Fibroblast of lung (primary cell): ENCODE results near the gene PIK3CD.

Source experiments
- EZH2 ChIP-seq: IDR thresholded peaks from 2 replicates; pipeline ENCODE4 v1.5.1; 2012; ENCODE audit warnings: low read length, control low read depth, mild to moderate bottlenecking; ENCODE audit errors: missing control alignments
- TF ChIP-seq, protein P1 (sequence below), 2 donors: IDR thresholded peaks in 1 of 2; conservative IDR thresholded peaks in 1 of 2; 1 replicate in 1 of 2; 2 replicates in 1 of 2; pipeline ENCODE4 v1.5.1; 2011 to 2012; ENCODE audit warnings: low read length in 2 of 2, control low read depth in 1 of 2, inconsistent platforms in 1 of 2, low read depth in 1 of 2, mild to moderate bottlenecking in 1 of 2

DNA sequence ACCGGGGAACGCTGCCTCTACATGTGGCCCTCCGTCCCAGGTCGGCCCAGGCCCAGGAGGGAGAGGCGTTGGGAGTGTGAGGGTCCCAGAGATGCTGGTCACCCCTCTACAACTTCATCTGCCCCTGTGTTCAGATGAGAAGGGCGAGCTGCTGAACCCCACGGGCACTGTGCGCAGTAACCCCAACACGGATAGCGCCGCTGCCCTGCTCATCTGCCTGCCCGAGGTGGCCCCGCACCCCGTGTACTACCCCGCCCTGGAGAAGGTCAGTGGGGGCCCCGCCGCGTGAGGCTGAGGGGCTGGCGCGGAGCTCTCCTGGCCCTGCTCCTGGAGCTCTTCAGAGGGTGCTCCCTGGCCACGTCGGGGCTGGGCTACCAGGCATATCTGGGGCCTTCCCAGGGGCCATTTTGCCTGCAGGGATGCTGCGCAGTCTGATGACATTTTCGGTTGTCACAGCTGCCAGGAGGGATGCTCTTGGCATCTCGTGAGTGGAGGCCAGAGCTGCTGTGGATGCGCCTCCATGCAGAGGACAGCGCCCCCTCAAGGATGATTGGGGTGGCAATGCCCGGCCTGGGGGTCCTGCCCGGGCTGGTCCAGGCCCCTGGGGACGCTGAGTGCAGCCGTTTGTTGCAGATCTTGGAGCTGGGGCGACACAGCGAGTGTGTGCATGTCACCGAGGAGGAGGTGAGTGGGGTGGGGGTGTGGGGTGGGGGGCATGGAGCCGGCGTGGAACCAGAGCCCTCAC lies 68.6 kb downstream of the PIK3CD start:
- TF ChIP-seq, protein P1, sequence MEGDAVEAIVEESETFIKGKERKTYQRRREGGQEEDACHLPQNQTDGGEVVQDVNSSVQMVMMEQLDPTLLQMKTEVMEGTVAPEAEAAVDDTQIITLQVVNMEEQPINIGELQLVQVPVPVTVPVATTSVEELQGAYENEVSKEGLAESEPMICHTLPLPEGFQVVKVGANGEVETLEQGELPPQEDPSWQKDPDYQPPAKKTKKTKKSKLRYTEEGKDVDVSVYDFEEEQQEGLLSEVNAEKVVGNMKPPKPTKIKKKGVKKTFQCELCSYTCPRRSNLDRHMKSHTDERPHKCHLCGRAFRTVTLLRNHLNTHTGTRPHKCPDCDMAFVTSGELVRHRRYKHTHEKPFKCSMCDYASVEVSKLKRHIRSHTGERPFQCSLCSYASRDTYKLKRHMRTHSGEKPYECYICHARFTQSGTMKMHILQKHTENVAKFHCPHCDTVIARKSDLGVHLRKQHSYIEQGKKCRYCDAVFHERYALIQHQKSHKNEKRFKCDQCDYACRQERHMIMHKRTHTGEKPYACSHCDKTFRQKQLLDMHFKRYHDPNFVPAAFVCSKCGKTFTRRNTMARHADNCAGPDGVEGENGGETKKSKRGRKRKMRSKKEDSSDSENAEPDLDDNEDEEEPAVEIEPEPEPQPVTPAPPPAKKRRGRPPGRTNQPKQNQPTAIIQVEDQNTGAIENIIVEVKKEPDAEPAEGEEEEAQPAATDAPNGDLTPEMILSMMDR (conservative IDR thresholded peaks at IDR 0.05 in 1 of 2, IDR thresholded peaks at IDR 0.05 in 1 of 2; ENCODE audit: low read depth in 1 of 2, low read length in 2 of 2), result no peak
- TF ChIP-seq EZH2, result no peak
